SK-N-MC (cell line): ENCODE results near the gene WNT7A.

Experiments used
- EZH2 ChIP-seq: fragments of 200-600 bp; sonication (generic); IDR thresholded peaks from one replicate; pipeline ENCODE4 v1.6.1; 2017; ENCODE audit warnings: antibody characterized with exemption
- POLR2AphosphoS5 ChIP-seq: IDR thresholded peaks from 2 replicates; pipeline ENCODE4 v1.6.1; 2012; ENCODE audit warnings: mild to moderate bottlenecking, low read depth, low read length, borderline replicate concordance

DNA sequence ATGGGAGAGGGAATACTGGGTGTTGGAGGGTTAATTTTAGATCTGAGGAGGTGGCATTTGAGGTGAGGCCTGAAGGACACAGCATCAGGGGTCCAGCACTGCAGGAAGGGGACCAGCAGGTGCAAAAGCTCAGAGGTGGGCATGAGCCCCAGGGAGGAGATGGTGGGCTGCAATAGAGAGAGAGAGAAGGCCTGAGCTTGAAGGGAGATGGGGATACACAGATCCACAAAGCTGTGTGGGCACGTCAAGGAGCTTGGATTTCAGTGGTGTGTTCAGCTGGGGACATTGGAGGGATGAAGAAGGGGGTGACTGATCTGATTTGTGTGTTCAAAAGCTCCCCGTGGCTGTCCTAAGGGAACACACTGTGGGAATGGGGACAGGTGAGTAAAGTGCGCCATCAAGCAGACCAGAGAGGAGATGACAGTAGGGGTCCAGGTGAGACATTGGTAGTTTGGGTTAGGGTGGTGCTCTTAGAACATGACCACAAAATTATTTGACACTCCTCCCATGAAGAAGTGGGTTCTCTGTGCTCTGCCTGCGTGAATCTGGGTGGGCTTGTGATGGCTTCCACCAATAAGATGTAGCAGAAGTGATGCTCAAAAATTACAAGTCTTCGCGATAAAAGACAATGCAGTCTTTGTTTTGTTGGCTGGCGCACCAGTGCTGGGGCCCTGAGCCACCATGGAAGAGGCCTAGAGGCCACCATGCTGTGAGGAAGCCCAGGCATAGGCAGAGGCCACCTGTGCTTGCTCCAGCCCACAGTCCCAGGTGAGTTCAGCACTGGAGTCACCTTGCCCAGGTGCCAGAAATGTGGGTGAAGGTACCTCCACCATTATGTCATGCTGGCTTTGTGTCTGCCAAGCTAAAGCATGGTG lies 1.9 kb upstream of the WNT7A start:
- TF ChIP-seq POLR2AphosphoS5: no peak
- TF ChIP-seq EZH2: no peak
